Measurements from ENCODE around the gene POLRMT.

- no peak for TF ChIP-seq CTCF (conservative IDR thresholded peaks at IDR 0.05 in 1 of 2, IDR thresholded peaks at IDR 0.05 in 1 of 2; ENCODE audit: low read depth in 1 of 2, low read length in 2 of 2)
- TF ChIP-seq EZH2 (IDR thresholded peaks at IDR 0.05; ENCODE audit: low read length, missing control alignments), result no peak
Measured at GRCh38 chr19:644789-645188, 11.5 kb upstream of the POLRMT start.
